Measurements from ENCODE around the gene MED31. TPM values are rescaled to one million over a fixed set of nuclear protein-coding genes. Genes with fewer than 3 reads are reported as not detected.
"Not testable (repeated sequence)": the region's sequence is repeated elsewhere in the genome, so short reads cannot be mapped to it uniquely, and the experiment has no call there.

MED31 gene
- total RNA-seq, 3 donors from 2014 or later = 12.1 to 13.5 (median 12.6) TPM

DNA sequence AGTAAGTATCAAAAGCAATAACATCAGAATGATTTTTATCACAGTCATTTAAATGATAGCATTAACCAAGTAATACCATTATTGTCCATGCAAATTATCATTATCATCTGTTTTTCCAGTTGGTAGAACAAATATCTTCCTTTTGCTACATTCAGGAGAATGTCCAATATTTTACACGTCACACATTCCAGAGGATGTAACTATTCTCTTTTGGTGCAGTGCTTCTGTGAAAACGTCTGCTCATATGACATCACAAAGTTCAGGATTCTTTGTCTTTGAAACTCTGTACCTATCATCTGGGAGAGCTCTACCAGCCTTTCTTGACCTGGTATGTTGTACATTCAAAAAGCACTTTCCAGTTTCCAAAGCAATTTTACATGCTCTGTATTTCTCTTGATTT, 54.9 kb downstream of the MED31 start:
- DNase-seq (no peak), ATAC-seq (no peak)
- no peak overlapping the region for H3K4me3 ChIP-seq
- H3K36me3 ChIP-seq (ENCODE audit: low read depth) = no peaks in the 10 kb centered on the region
- no peaks in the 10 kb centered on the region for H3K9me3 ChIP-seq
- TF ChIP-seq, protein P1, sequence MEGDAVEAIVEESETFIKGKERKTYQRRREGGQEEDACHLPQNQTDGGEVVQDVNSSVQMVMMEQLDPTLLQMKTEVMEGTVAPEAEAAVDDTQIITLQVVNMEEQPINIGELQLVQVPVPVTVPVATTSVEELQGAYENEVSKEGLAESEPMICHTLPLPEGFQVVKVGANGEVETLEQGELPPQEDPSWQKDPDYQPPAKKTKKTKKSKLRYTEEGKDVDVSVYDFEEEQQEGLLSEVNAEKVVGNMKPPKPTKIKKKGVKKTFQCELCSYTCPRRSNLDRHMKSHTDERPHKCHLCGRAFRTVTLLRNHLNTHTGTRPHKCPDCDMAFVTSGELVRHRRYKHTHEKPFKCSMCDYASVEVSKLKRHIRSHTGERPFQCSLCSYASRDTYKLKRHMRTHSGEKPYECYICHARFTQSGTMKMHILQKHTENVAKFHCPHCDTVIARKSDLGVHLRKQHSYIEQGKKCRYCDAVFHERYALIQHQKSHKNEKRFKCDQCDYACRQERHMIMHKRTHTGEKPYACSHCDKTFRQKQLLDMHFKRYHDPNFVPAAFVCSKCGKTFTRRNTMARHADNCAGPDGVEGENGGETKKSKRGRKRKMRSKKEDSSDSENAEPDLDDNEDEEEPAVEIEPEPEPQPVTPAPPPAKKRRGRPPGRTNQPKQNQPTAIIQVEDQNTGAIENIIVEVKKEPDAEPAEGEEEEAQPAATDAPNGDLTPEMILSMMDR (IDR thresholded peaks at IDR 0.05) = no peak
- intact Hi-C loops (cut with DNase I, micrococcal nuclease) = no loop called here
- peaks cover 15% of the 10 kb centered on the region for H3K4me1 ChIP-seq (ENCODE audit: low read depth)

DNA sequence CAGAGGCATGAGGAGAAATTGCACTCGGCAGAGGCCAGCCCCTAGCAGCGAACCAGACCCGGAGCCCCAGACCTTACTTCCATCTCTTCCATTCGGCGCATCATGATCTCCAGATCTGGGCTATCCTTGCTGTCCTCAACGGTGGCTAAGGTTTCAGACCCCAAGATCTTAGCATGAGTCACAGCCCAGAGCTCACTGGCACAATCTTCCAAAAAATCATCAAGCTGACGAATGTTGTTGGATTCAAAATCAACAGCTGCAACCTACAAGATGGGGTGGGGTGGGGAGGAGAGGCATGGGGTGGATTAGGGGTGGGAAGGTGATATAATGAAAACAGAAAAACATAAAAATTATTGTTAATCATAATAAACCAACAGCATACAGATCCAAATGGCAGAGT, 55.3 kb downstream of the MED31 start:
- H3K4me1 ChIP-seq (ENCODE audit: low read depth) = peaks cover 15% of the 10 kb centered on the region
- no peak overlapping the region for H3K4me3 ChIP-seq
- ATAC-seq (no peak), DNase-seq (no peak)
- H3K36me3 ChIP-seq (ENCODE audit: low read depth) = no peaks in the 10 kb centered on the region
- TF ChIP-seq, protein P1 (IDR thresholded peaks at IDR 0.05) = no peak
- no peaks in the 10 kb centered on the region for H3K9me3 ChIP-seq
- intact Hi-C loops (cut with DNase I, micrococcal nuclease) = no loop called here

DNA sequence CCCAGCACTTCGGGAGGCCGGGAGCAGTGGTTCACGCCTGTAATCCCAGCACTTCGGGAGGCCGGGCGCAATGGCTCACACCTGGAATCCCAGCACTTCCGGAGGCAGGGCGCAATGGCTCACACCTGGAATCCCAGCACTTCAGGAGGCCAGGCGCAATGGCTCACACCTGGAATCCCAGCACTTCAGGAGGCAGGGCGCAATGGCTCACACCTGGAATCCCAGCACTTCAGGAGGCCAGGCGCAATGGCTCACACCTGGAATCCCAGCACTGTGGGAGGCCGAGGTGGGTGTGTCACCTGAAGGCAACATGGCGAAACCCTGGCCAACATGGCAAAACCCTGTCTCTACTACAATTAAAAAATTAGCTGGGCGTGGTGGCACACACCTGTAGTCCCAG, 58.0 kb downstream of the MED31 start:
- intact Hi-C loops (cut with DNase I, micrococcal nuclease); DNase-seq; ATAC-seq; H3K36me3 ChIP-seq (ENCODE audit: low read depth); H3K4me1 ChIP-seq (ENCODE audit: low read depth); H3K9me3 ChIP-seq; H3K4me3 ChIP-seq: not testable (repeated sequence)

Small RNA genes within 50 kb of the gene (microRNA-seq; reads per million reads assigned to microRNA genes)
- gene MIR4520-1 = not detected
- not detected for gene MIR4520-2

Other genes with a start within 250 kb of the MED31 start
- not detected for gene AIPL1, start 216.5 kb downstream of the MED31 start, total RNA-seq
- 10 to 100 TPM in 1 of 3 donors, 1 to 10 TPM in 1, under 1 TPM in 1; 0.95 to 13.0 (median 3.2) TPM for gene PIMREG, start 207.2 kb downstream of the MED31 start, total RNA-seq
- 10 to 100 TPM; 12.2 to 15.9 (median 15.6) TPM for gene PITPNM3, start 95.0 kb downstream of the MED31 start, total RNA-seq
- 10 to 100 TPM; 15.5 to 22.8 (median 18.6) TPM for gene KIAA0753, start 10.9 kb downstream of the MED31 start, total RNA-seq
- 100 to 1,000 TPM in 2 of 3 donors, 10 to 100 TPM in 1; 52.2 to 115 (median 106) TPM for gene TXNDC17, start 10.5 kb downstream of the MED31 start, total RNA-seq
- gene C17orf100, start 157 bp upstream of the MED31 start, total RNA-seq = 1 to 10 TPM; 2.2 to 2.7 (median 2.3) TPM
- gene SLC13A5, start 61.8 kb upstream of the MED31 start, total RNA-seq = not detected
- 10 to 100 TPM; 15.7 to 37.4 (median 25.4) TPM for gene XAF1, start 104.4 kb upstream of the MED31 start, total RNA-seq
- gene FBXO39, start 124.6 kb upstream of the MED31 start, total RNA-seq = under 1 TPM in 1 of 3 donors, not detected in 2; 0.16 TPM
- gene TEKT1, start 180.1 kb upstream of the MED31 start, total RNA-seq = not detected

Measured in mucosa of descending colon (tissue), 3 donors.